Heart left ventricle (tissue), 13 donors: ENCODE results near the gene ZIC1.

Experiments used
- CTCF ChIP-seq, 12 donors: fragments of 200-600 bp; sonication (generic) in 4 of 12; IDR thresholded peaks; one replicate each; pipeline versions ENCODE4 v1.5.0 to v1.8.0; 2018 to 2022; ENCODE audit warnings: antibody characterized with exemption in 12 of 12, mild to moderate bottlenecking in 5 of 12
- POLR2A ChIP-seq, 2 donors: fragments of 450-650 bp; IDR thresholded peaks; one replicate each; pipeline ENCODE4 v1.6.1; 2017; ENCODE audit warnings: antibody characterized with exemption in 2 of 2, mild to moderate bottlenecking in 2 of 2, moderate library complexity in 2 of 2
- donor health status: ischemic (EF 13 %, LVEDD 7.1; RV severe dilation, severe dysfunction).
- donor health status: DM: no; HTN: yes; CAD: no.
- donor health status: DM: no; HTN: no; CAD: no.
- donor health status: ischemic (EF 25% LVEDD 6.9; RV normal size, moderate dysfunction).
- donor health status: ischemic (EF 25% LVEDD 5.7; RV mildly dilated, moderate dysfunction).
- donor health status: ischemic (EF 35%, LVEDD 5.7; RV mildly dilated, moderate dysfunction).
- donor health status: nonischemic (EF 11% LVEDD 7.7; RV severe dilation, severe dysfunction).
- donor health status: DM: yes; HTN: yes; CAD: no.
- donor health status: PGD.
- donor health status: ischemic (EF 29% LVEDD 5.4; RV normal size, mild dysfunction).
- donor health status: nonischemic (EF 23%, LVEDD 6.1; RV moderate dilation, normal function).

GRCh38 chr3:147416931-147417330 lies 7.8 kb downstream of the ZIC1 start:
- TF ChIP-seq CTCF (IDR thresholded peaks at IDR 0.05) (no peak), POLR2A (IDR thresholded peaks at IDR 0.05) (no peak)
